Tibial nerve (tissue), 4 donors: Measurements from ENCODE around the gene KCNJ1. TPM values are rescaled to one million over a fixed set of nuclear protein-coding genes. Genes with fewer than 3 reads are reported as not detected.

ENCODE experiments used
- DNase-seq, 2 donors: peaks; one replicate each; pipeline ENCODE4 v3.0.0-alpha.2; 2019; ENCODE audit warnings: low spot score in 2 of 2
- H3K27ac ChIP-seq, 4 donors: fragments of 200-600 bp; sonication (generic) in 3 of 4; one replicate each; pipeline ENCODE4 v1.5.1; 2017 to 2019; ENCODE audit warnings: mild to moderate bottlenecking in 1 of 4
- H3K27me3 ChIP-seq, 2 donors: fragments of 200-600 bp; sonication (generic) in 1 of 2; one replicate each; pipeline versions ENCODE4 v1.5.1 to v1.6.0; 2017 to 2019
- H3K36me3 ChIP-seq, 3 donors: fragments of 200-600 bp; sonication (generic); one replicate each; pipeline ENCODE4 v1.5.1; 2018 to 2019
- H3K4me1 ChIP-seq, 4 donors: fragments of 200-600 bp; sonication (generic) in 3 of 4; one replicate each; pipeline ENCODE4 v1.5.1; 2017 to 2019
- H3K4me3 ChIP-seq, 4 donors: fragments of 200-600 bp; sonication (generic) in 3 of 4; one replicate each; pipeline ENCODE4 v1.5.1; 2017 to 2019; ENCODE audit warnings: mild to moderate bottlenecking in 1 of 4, moderate library complexity in 1 of 4
- H3K9me3 ChIP-seq, 4 donors: fragments of 200-600 bp; sonication (generic) in 3 of 4; one replicate each; pipeline ENCODE4 v1.5.1; 2017 to 2019
- EP300 ChIP-seq, 2 donors: sonication (generic); formaldehyde crosslinking; IDR thresholded peaks; one replicate each; pipeline ENCODE4 v1.6.1; 2017; ENCODE audit warnings: antibody characterized with exemption in 2 of 2, mild to moderate bottlenecking in 1 of 2
- POLR2A ChIP-seq, 2 donors: fragments of 450-650 bp; IDR thresholded peaks; one replicate each; pipeline ENCODE4 v1.6.1; 2017; ENCODE audit warnings: antibody characterized with exemption in 2 of 2, mild to moderate bottlenecking in 2 of 2, moderate library complexity in 2 of 2
- WGBS, 2 donors: methylation state at CpG; one replicate each; pipeline ENCODE4 v1.1.5; 2018; 5-methylcytosine and 5-hydroxymethylcytosine counted together
- total RNA-seq, 4 donors: library from RNA; depleted of rRNA; stranded (reverse); fragments of >200 nt; gene quantifications; one replicate each; pipeline ENCODE4 v1.1.0, GENCODE V29; 2016
- TF ChIP-seq, protein P1 (sequence below), 5 experiments: fragments of 200-600 bp in 3 of 5; fragments of 450-650 bp in 2 of 5; sonication (generic) in 3 of 5; IDR thresholded peaks; one replicate each; pipeline ENCODE4 v1.5.1; 2016 to 2019; ENCODE audit warnings: antibody characterized with exemption in 5 of 5, mild to moderate bottlenecking in 3 of 5, moderate library complexity in 2 of 5

Gene KCNJ1
- total RNA-seq, 4 donors from 2014 or later = not detected

DNA sequence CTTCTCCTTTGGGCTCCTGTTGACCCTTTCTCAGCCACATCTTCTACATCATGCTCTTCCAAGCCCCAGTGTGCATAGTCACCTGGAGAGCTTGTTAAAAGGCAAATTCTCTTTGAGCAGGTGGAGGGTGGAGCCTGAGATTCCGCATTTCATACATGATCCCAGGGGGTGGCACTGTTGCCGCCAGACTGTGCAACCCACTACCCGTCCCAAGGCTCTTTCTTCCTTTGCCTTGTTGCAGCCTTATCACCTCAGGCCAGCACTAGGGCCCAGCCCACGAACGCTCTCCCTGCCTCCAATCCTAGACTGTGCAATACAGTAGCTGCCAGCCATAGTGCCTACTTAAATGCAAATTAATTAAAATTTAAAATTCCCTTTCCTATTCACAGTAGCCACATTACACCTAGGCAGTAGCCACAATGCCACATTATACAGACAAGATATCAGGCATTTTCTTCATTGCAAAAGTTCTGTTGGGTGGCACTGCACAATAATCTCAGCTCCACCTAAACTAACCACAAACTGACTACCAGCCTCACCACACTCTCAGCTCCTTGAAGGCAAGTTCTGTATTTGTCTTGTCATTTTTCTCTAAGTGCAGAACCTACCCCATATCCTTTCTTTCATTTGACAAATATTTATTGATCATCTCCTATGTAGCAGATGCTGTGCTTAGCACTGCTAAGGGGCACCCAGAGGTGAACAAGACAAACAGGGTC is 19.5 kb upstream of the KCNJ1 start:
- Histone ChIP-seq H3K27me3 (peaks cover 0 to 46% of the 10 kb centered on the region in 2 donors), H3K9me3 (no peaks in the 10 kb centered on the region), H3K27ac (no peak overlapping the region), H3K36me3 (no peaks in the 10 kb centered on the region), H3K4me3 (no peak overlapping the region), H3K4me1 (peaks cover 0 to 16% (median 10%) of the 10 kb centered on the region in 4 donors)
- DNase-seq = no peak
- 62 to 67% methylated on average over 5 of the region's 5 CpGs for WGBS, 2 donors
- TF ChIP-seq, protein P1, sequence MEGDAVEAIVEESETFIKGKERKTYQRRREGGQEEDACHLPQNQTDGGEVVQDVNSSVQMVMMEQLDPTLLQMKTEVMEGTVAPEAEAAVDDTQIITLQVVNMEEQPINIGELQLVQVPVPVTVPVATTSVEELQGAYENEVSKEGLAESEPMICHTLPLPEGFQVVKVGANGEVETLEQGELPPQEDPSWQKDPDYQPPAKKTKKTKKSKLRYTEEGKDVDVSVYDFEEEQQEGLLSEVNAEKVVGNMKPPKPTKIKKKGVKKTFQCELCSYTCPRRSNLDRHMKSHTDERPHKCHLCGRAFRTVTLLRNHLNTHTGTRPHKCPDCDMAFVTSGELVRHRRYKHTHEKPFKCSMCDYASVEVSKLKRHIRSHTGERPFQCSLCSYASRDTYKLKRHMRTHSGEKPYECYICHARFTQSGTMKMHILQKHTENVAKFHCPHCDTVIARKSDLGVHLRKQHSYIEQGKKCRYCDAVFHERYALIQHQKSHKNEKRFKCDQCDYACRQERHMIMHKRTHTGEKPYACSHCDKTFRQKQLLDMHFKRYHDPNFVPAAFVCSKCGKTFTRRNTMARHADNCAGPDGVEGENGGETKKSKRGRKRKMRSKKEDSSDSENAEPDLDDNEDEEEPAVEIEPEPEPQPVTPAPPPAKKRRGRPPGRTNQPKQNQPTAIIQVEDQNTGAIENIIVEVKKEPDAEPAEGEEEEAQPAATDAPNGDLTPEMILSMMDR (IDR thresholded peaks at IDR 0.05) = no peak

DNA sequence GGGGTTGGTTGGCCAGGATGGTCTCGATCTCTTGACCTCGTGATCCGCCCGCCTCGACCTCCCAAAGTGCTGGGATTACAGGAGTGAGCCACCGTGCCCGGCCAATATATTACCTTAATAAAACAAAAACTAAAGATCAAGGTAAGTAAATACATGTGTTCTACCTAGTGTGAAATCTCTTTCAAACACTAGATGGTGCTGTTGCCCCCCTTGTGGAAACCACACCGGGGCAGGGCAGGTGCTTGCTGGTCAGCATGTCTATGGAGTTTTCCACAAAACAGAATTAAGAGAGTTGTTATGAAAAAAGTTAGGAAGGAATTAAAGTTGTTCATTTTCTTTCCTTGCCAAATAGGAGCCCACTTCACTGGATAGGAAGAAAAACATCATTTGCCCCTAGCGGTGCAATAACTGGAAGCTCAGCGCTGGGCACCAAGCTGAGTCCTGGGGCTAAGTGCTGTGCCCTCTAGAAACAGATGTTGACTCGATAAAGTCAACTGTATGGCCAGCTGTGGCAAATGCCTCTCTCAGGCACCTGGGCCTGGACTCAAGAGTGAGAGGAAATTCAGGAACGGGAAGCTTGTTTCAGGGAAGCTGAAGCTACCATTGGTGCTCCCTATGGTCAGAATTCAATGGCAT is 17.7 kb upstream of the KCNJ1 start:
- H3K36me3 ChIP-seq = no peaks in the 10 kb centered on the region
- DNase-seq = peak in 1 of 2 donors; percentile 73
- no peaks in the 10 kb centered on the region for H3K9me3 ChIP-seq
- H3K4me1 ChIP-seq = no peaks in the 10 kb centered on the region
- H3K27me3 ChIP-seq = peaks cover 0 to 39% of the 10 kb centered on the region in 2 donors
- 25 to 26% methylated on average over 12 of the region's 12 CpGs for WGBS, 2 donors
- H3K27ac ChIP-seq = no peak overlapping the region
- no peak for TF ChIP-seq EP300 (IDR thresholded peaks at IDR 0.05)
- TF ChIP-seq, protein P1 (IDR thresholded peaks at IDR 0.05) = peak; percentile 59 to 80 (median 76)
- TF ChIP-seq POLR2A (IDR thresholded peaks at IDR 0.05) = no peak
- H3K4me3 ChIP-seq = no peak overlapping the region

GRCh38 chr11:128884054-128884453 is 17.0 kb upstream of the KCNJ1 start:
- WGBS, 2 donors = 45% methylated on average over 4 of the region's 4 CpGs
- no peaks in the 10 kb centered on the region for H3K4me1 ChIP-seq

DNA sequence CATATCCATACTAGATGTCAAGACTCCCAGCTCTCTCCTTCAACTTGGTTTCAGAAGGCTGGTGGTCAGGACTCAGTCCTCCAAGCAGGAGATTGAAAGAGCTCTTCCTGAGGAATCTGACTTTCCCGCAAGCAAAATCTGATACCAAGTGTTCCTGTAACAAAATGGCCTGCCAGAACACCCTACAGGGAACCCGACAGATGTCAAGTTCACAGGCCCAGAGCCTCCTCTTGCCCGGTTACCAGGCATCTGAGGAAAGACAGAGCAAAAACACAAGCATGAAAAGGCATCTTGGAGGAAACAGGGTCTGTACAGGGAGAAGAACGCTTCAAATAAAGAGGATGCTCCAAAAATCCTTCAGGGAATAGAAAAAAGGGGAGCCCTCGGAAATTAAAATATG is 15.4 kb upstream of the KCNJ1 start:
- H3K9me3 ChIP-seq = no peaks in the 10 kb centered on the region
- 75 to 82% methylated on average over 5 of the region's 5 CpGs for WGBS, 2 donors
- H3K4me1 ChIP-seq = no peaks in the 10 kb centered on the region
- H3K27ac ChIP-seq = no peak overlapping the region
- no peaks in the 10 kb centered on the region for H3K36me3 ChIP-seq
- no peak for DNase-seq
- no peak overlapping the region for H3K4me3 ChIP-seq
- H3K27me3 ChIP-seq = peaks cover 0 to 30% of the 10 kb centered on the region in 2 donors
- no peak for TF ChIP-seq POLR2A (IDR thresholded peaks at IDR 0.05)
- TF ChIP-seq EP300 (IDR thresholded peaks at IDR 0.05) = no peak
- TF ChIP-seq, protein P1 (IDR thresholded peaks at IDR 0.05) = no peak

More at GRCh38 chr11:128884054-128884453, 17.0 kb upstream of the KCNJ1 start:
- TF ChIP-seq, protein P1 (IDR thresholded peaks at IDR 0.05) = no peak
- TF ChIP-seq EP300 (IDR thresholded peaks at IDR 0.05) (no peak), POLR2A (IDR thresholded peaks at IDR 0.05) (no peak)
- H3K9me3 ChIP-seq = no peaks in the 10 kb centered on the region
- DNase-seq = no peak
- no peak overlapping the region for H3K4me3 ChIP-seq
- H3K27me3 ChIP-seq = peaks cover 0 to 40% of the 10 kb centered on the region in 2 donors
- no peaks in the 10 kb centered on the region for H3K36me3 ChIP-seq
- H3K27ac ChIP-seq = no peak overlapping the region

- WGBS, 2 donors = 82 to 90% methylated on average over 8 of the region's 8 CpGs
- H3K4me3 ChIP-seq = no peak overlapping the region
- H3K27ac ChIP-seq = no peak overlapping the region
- no peak for TF ChIP-seq POLR2A (IDR thresholded peaks at IDR 0.05)
- TF ChIP-seq, protein P1 (IDR thresholded peaks at IDR 0.05) = no peak
- no peak for TF ChIP-seq EP300 (IDR thresholded peaks at IDR 0.05)
- no peaks in the 10 kb centered on the region for H3K9me3 ChIP-seq
- no peaks in the 10 kb centered on the region for H3K36me3 ChIP-seq
- no peaks in the 10 kb centered on the region for H3K4me1 ChIP-seq
- no peak for DNase-seq
- H3K27me3 ChIP-seq = peaks cover 0 to 30% of the 10 kb centered on the region in 2 donors
Observed at GRCh38 chr11:128881221-128881620, 14.1 kb upstream of the KCNJ1 start.
